ENCODE measurements around the gene TMEM52. TPM values are rescaled to one million over a fixed set of nuclear protein-coding genes. Genes with fewer than 3 reads are reported as not detected.

Gene TMEM52
- total RNA-seq (1 to 10 TPM; 1.7 to 2.2 TPM), polyA plus RNA-seq (ENCODE audit: insufficient read length in 2 of 2) (1 to 10 TPM; 8.2 to 9.0 TPM)
- long read RNA-seq, donor 1, partial matches to known transcripts: 0 of 3 reads
- long read RNA-seq, donor 1, other reads (novel, unspliced or antisense): 0 of 3 reads
- long read RNA-seq, donor 2, partial matches to known transcripts: 0 of 3 reads
- long read RNA-seq, donor 2, other reads (novel, unspliced or antisense): 0 of 3 reads
- long read RNA-seq, donor 3, partial matches to known transcripts: 0 of 2 reads
- long read RNA-seq, donor 3, other reads (novel, unspliced or antisense): 0 of 2 reads
- long read RNA-seq, donor 4, partial matches to known transcripts: 0 of 2 reads
- long read RNA-seq, donor 4, other reads (novel, unspliced or antisense): 0 of 2 reads

DNA sequence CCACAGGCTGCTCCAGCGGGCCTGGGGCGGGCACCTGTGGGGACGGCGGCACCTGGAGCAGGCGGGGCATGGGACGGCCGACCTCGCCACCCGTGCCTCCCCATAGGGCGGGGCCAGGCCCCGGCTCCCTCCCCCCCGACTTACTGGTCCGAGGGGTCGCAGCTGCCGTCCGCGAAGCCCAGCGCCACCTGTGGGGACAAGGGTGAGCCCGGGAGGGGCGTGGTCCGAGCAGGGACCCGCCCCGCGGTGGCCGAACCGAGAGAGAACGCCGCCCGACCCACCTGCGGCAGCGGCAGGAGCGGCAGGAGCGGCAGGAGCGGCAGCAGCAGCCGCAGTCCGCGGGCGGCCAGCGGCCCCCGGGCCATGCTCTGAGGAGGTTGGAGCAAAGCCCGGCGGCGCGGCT is at the start of gene TMEM52:
Gene TMEM52 (minus strand): TSS at position 379 of the 403 bp plus-strand sequence. CDS start 14 bp downstream, at position 365.
- peaks cover 6% of the 10 kb centered on the region for H3K36me3 ChIP-seq (ENCODE audit: control insufficient read depth, insufficient read depth, low read length)
- peaks cover 26% of the 10 kb centered on the region for H3K4me1 ChIP-seq (ENCODE audit: control insufficient read depth, insufficient read depth, low read length)
- peak within 1 kb of the TSS; percentile 57 for H3K27ac ChIP-seq (ENCODE audit: low read depth, low read length)
- under 1% methylated on average over 44 of the region's 44 CpGs for WGBS (ENCODE audit: insufficient coverage)
- H3K4me3 ChIP-seq (ENCODE audit: low read depth, low read length): peak within 1 kb of the TSS; percentile 32
- peaks cover 2% of the 10 kb centered on the region for H3K27me3 ChIP-seq (ENCODE audit: control insufficient read depth, insufficient read depth, low read length)
- no peak for DNase-seq (ENCODE audit: low read depth in 4 of 6, low spot score in 6 of 6)
- H3K9me3 ChIP-seq (ENCODE audit: control insufficient read depth, insufficient read depth, low read length): no peaks in the 10 kb centered on the region

- DNase-seq (ENCODE audit: low read depth in 4 of 6, low spot score in 6 of 6): no peak
- Histone ChIP-seq H3K4me1 (ENCODE audit: control insufficient read depth, insufficient read depth, low read length) (peaks cover 8% of the 10 kb centered on the region), H3K36me3 (ENCODE audit: control insufficient read depth, insufficient read depth, low read length) (peaks cover 33% of the 10 kb centered on the region), H3K9me3 (ENCODE audit: control insufficient read depth, insufficient read depth, low read length) (no peaks in the 10 kb centered on the region), H3K4me3 (ENCODE audit: low read depth, low read length) (no peak overlapping the region), H3K27ac (ENCODE audit: low read depth, low read length) (no peak overlapping the region), H3K27me3 (ENCODE audit: control insufficient read depth, insufficient read depth, low read length) (peaks cover 11% of the 10 kb centered on the region)
- WGBS (ENCODE audit: insufficient coverage): 92% methylated on average over 3 of the region's 3 CpGs
These were observed 48.8 kb upstream of the TMEM52 start for GRCh38 chr1:1967879-1968278.

- Histone ChIP-seq H3K36me3 (ENCODE audit: control insufficient read depth, insufficient read depth, low read length) (peaks cover 33% of the 10 kb centered on the region), H3K27ac (ENCODE audit: low read depth, low read length) (no peak overlapping the region), H3K4me1 (ENCODE audit: control insufficient read depth, insufficient read depth, low read length) (peaks cover 8% of the 10 kb centered on the region), H3K9me3 (ENCODE audit: control insufficient read depth, insufficient read depth, low read length) (no peaks in the 10 kb centered on the region), H3K27me3 (ENCODE audit: control insufficient read depth, insufficient read depth, low read length) (peaks cover 9% of the 10 kb centered on the region), H3K4me3 (ENCODE audit: low read depth, low read length) (no peak overlapping the region)
- WGBS (ENCODE audit: insufficient coverage): 89% methylated on average over 16 of the region's 16 CpGs
- no peak for DNase-seq (ENCODE audit: low read depth in 4 of 6, low spot score in 6 of 6)
These were observed 48.1 kb upstream of the TMEM52 start for GRCh38 chr1:1967151-1967550.

DNA sequence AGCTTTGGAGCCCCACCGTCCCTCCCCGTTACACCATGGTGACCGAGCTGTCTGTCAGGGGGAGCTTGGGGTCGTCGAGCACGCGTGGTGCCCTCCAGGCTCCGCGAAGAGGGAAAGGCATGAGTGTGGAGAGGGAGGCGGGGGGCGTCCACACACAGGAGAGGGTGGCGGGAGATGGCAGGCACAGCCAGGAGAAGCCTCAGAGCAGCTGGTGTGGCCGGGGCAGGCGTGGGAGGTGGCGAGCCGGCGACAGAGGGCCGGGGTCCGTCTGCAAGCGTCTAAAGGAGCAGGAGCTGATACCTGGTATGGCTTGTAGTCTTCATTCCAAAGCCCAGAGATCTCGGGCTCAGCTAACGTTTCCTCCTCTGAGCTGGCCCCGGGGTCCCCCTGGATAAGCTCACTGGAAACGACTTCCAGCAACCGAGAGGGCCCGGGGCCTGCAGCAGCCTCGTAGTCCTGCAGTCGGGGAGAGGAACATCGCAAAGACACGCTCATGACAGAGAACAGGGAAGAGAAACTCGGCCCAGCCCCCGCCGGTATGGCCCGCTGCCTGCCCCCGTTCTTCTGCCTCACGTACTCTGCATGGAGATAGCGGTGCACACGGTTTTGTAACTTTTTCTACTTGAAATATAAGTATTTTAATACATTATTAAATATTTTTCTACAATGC is 47.1 kb upstream of the TMEM52 start:
- Histone ChIP-seq H3K36me3 (ENCODE audit: control insufficient read depth, insufficient read depth, low read length) (peaks cover 28% of the 10 kb centered on the region), H3K4me3 (ENCODE audit: low read depth, low read length) (no peak overlapping the region), H3K27me3 (ENCODE audit: control insufficient read depth, insufficient read depth, low read length) (peaks cover 10% of the 10 kb centered on the region), H3K27ac (ENCODE audit: low read depth, low read length) (no peak overlapping the region), H3K4me1 (ENCODE audit: control insufficient read depth, insufficient read depth, low read length) (peaks cover 8% of the 10 kb centered on the region), H3K9me3 (ENCODE audit: control insufficient read depth, insufficient read depth, low read length) (no peaks in the 10 kb centered on the region)
- no peak for DNase-seq (ENCODE audit: low read depth in 4 of 6, low spot score in 6 of 6)
- 61% methylated on average over 30 of the region's 38 CpGs for WGBS (ENCODE audit: insufficient coverage)

- peaks cover 4% of the 10 kb centered on the region for H3K4me1 ChIP-seq (ENCODE audit: control insufficient read depth, insufficient read depth, low read length)
- H3K4me3 ChIP-seq (ENCODE audit: low read depth, low read length): no peak overlapping the region
- peaks cover 26% of the 10 kb centered on the region for H3K36me3 ChIP-seq (ENCODE audit: control insufficient read depth, insufficient read depth, low read length)
- no peaks in the 10 kb centered on the region for H3K9me3 ChIP-seq (ENCODE audit: control insufficient read depth, insufficient read depth, low read length)
- no peak for DNase-seq (ENCODE audit: low read depth in 4 of 6, low spot score in 6 of 6)
- peaks cover 15% of the 10 kb centered on the region for H3K27me3 ChIP-seq (ENCODE audit: control insufficient read depth, insufficient read depth, low read length)
- H3K27ac ChIP-seq (ENCODE audit: low read depth, low read length): no peak overlapping the region
- WGBS (ENCODE audit: insufficient coverage): 74% methylated on average over 10 of the region's 10 CpGs
These were observed 46.5 kb upstream of the TMEM52 start for GRCh38 chr1:1965546-1965945.

DNA sequence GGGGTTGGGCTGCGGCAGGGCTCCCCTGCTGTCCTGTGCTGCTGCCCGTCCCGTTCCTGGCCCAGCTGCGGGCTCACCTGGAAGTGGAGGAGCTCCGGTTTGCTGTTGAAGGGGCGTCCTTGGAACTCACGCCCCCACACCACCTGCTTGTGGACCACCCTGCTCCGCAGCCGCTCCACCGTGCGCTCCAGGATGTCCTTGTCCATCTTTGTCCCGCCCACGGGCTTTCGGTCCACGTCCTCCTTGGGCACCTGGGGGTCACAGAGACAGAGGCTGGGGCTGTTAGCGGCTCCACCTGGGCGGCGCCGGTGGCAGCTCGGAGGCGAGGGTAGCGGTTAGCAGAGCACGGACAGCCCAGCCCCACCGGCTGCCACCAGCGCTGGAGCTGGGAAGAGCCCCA is 45.7 kb upstream of the TMEM52 start:
- H3K27ac ChIP-seq (ENCODE audit: low read depth, low read length): no peak overlapping the region
- H3K4me3 ChIP-seq (ENCODE audit: low read depth, low read length): no peak overlapping the region
- H3K36me3 ChIP-seq (ENCODE audit: control insufficient read depth, insufficient read depth, low read length): peaks cover 20% of the 10 kb centered on the region
- WGBS (ENCODE audit: insufficient coverage): 86% methylated on average over 25 of the region's 25 CpGs
- H3K9me3 ChIP-seq (ENCODE audit: control insufficient read depth, insufficient read depth, low read length): no peaks in the 10 kb centered on the region
- DNase-seq (ENCODE audit: low read depth in 4 of 6, low spot score in 6 of 6): no peak
- peaks cover 22% of the 10 kb centered on the region for H3K27me3 ChIP-seq (ENCODE audit: control insufficient read depth, insufficient read depth, low read length)
- H3K4me1 ChIP-seq (ENCODE audit: control insufficient read depth, insufficient read depth, low read length): peaks cover 5% of the 10 kb centered on the region

- Histone ChIP-seq H3K27me3 (ENCODE audit: control insufficient read depth, insufficient read depth, low read length) (peaks cover 24% of the 10 kb centered on the region), H3K4me3 (ENCODE audit: low read depth, low read length) (no peak overlapping the region), H3K27ac (ENCODE audit: low read depth, low read length) (no peak overlapping the region), H3K36me3 (ENCODE audit: control insufficient read depth, insufficient read depth, low read length) (peaks cover 20% of the 10 kb centered on the region), H3K9me3 (ENCODE audit: control insufficient read depth, insufficient read depth, low read length) (no peaks in the 10 kb centered on the region), H3K4me1 (ENCODE audit: control insufficient read depth, insufficient read depth, low read length) (peaks cover 8% of the 10 kb centered on the region)
- WGBS (ENCODE audit: insufficient coverage): 89% methylated on average over 15 of the region's 17 CpGs
- no peak for DNase-seq (ENCODE audit: low read depth in 4 of 6, low spot score in 6 of 6)
These were observed 44.5 kb upstream of the TMEM52 start for GRCh38 chr1:1963570-1963969.

- no peak overlapping the region for H3K27ac ChIP-seq (ENCODE audit: low read depth, low read length)
- DNase-seq (ENCODE audit: low read depth in 4 of 6, low spot score in 6 of 6): no peak
- no peak overlapping the region for H3K4me3 ChIP-seq (ENCODE audit: low read depth, low read length)
- H3K4me1 ChIP-seq (ENCODE audit: control insufficient read depth, insufficient read depth, low read length): peaks cover 8% of the 10 kb centered on the region
- H3K27me3 ChIP-seq (ENCODE audit: control insufficient read depth, insufficient read depth, low read length): peaks cover 24% of the 10 kb centered on the region
- peaks cover 20% of the 10 kb centered on the region for H3K36me3 ChIP-seq (ENCODE audit: control insufficient read depth, insufficient read depth, low read length)
- WGBS (ENCODE audit: insufficient coverage): 100% methylated on average over 1 of the region's 2 CpGs
- H3K9me3 ChIP-seq (ENCODE audit: control insufficient read depth, insufficient read depth, low read length): no peaks in the 10 kb centered on the region
These were observed 43.7 kb upstream of the TMEM52 start for GRCh38 chr1:1962752-1963151.

- Histone ChIP-seq H3K36me3 (ENCODE audit: control insufficient read depth, insufficient read depth, low read length) (peaks cover 22% of the 10 kb centered on the region), H3K4me1 (ENCODE audit: control insufficient read depth, insufficient read depth, low read length) (peaks cover 8% of the 10 kb centered on the region), H3K27me3 (ENCODE audit: control insufficient read depth, insufficient read depth, low read length) (peaks cover 21% of the 10 kb centered on the region), H3K27ac (ENCODE audit: low read depth, low read length) (no peak overlapping the region), H3K4me3 (ENCODE audit: low read depth, low read length) (no peak overlapping the region), H3K9me3 (ENCODE audit: control insufficient read depth, insufficient read depth, low read length) (no peaks in the 10 kb centered on the region)
- 61% methylated on average over 17 of the region's 17 CpGs for WGBS (ENCODE audit: insufficient coverage)
- DNase-seq (ENCODE audit: low read depth in 4 of 6, low spot score in 6 of 6): peak in 1 of 6 donors; percentile 18
These were observed 41.6 kb upstream of the TMEM52 start for GRCh38 chr1:1960480-1961196.
